Neural cell (in vitro differentiated cells): Measurements from ENCODE around the gene BRINP1. TPM values are rescaled to one million over a fixed set of nuclear protein-coding genes. Genes with fewer than 3 reads are reported as not detected.

ENCODE experiments used
- H2AFZ ChIP-seq: fragments of 200-600, 300-800 bp; sonication (generic), shearing (Covaris generic); 2 replicates; pipeline ENCODE4 v1.6.0; 2014; ENCODE audit warnings: low read depth, mild to moderate bottlenecking, antibody characterized with exemption, low read length, moderate library complexity
- H3F3A ChIP-seq: fragments of 200-600 bp; shearing (Covaris generic); 2 replicates; pipeline ENCODE4 v1.6.1; 2016; ENCODE audit warnings: mild to moderate bottlenecking, moderate library complexity, mixed read lengths, antibody characterized with exemption, low read length; ENCODE audit not compliant: insufficient read depth, poor library complexity, severe bottlenecking
- H3K27ac ChIP-seq: fragments of 200-600, 300-800 bp; sonication (generic), shearing (Covaris generic); 2 replicates; pipeline ENCODE4 v1.5.1; 2014; ENCODE audit warnings: mild to moderate bottlenecking, low read length, moderate library complexity
- H3K27me3 ChIP-seq: fragments of 300-800, 200-600 bp; sonication (generic), shearing (Covaris generic); 2 replicates; pipeline ENCODE4 v1.6.0; 2014; ENCODE audit warnings: mild to moderate bottlenecking, low read depth, low read length, moderate library complexity; ENCODE audit not compliant: insufficient read depth
- H3K36me3 ChIP-seq: fragments of 300-800, 200-600 bp; sonication (generic), shearing (Covaris generic); 2 replicates; pipeline ENCODE4 v1.5.1; 2014; ENCODE audit warnings: mild to moderate bottlenecking, antibody characterized with exemption, low read length, moderate library complexity; ENCODE audit not compliant: insufficient read depth
- H3K4me2 ChIP-seq: fragments of 300-800, 200-600 bp; sonication (generic), shearing (Covaris generic); 2 replicates; pipeline ENCODE4 v1.6.0; 2014; ENCODE audit warnings: mild to moderate bottlenecking, low read length
- H3K4me3 ChIP-seq: fragments of 300-800, 200-600 bp; sonication (generic), shearing (Covaris generic); 2 replicates; pipeline ENCODE4 v1.5.1; 2014; ENCODE audit warnings: mild to moderate bottlenecking, low read length, moderate library complexity
- H3K79me2 ChIP-seq: fragments of 200-600 bp; shearing (Covaris generic); replicated peaks from 2 replicates; pipeline ENCODE4 v1.6.0; 2014; ENCODE audit warnings: mild to moderate bottlenecking, low read length, moderate library complexity; ENCODE audit not compliant: insufficient read depth
- H3K9ac ChIP-seq: fragments of 300-800, 200-600 bp; sonication (generic), shearing (Covaris generic); 2 replicates; pipeline ENCODE4 v1.6.1; 2016; ENCODE audit warnings: mild to moderate bottlenecking, low read length, mixed read lengths
- H3K9me2 ChIP-seq: fragments of 200-600 bp; shearing (Covaris generic); 2 replicates; pipeline ENCODE4 v1.6.1; 2016; ENCODE audit warnings: mild to moderate bottlenecking, low read length, mixed read lengths; ENCODE audit not compliant: insufficient read depth
- H3K9me3 ChIP-seq: fragments of 200-600, 300-800 bp; sonication (generic), shearing (Covaris generic); 2 replicates; pipeline ENCODE4 v1.6.1; 2016; ENCODE audit warnings: mild to moderate bottlenecking, mixed run types, low read length, moderate library complexity, mixed read lengths
- H4K20me1 ChIP-seq: fragments of 200-600 bp; shearing (Covaris generic); 2 replicates; pipeline ENCODE4 v1.6.1; 2016; ENCODE audit warnings: mild to moderate bottlenecking, mixed run types; ENCODE audit not compliant: insufficient read depth
- EP300 ChIP-seq: fragments of 450-650 bp; conservative IDR thresholded peaks from 2 replicates; pipeline ENCODE4 v1.6.1; 2014; ENCODE audit warnings: antibody characterized with exemption, mild to moderate bottlenecking, moderate library complexity; ENCODE audit not compliant: poor library complexity, severe bottlenecking
- EZH2 ChIP-seq: fragments of 200-600, 300-800 bp; shearing (Covaris generic), sonication (generic); IDR thresholded peaks from 2 replicates; pipeline ENCODE4 v1.6.1; 2014; ENCODE audit warnings: antibody characterized with exemption, low read length, borderline replicate concordance, mild to moderate bottlenecking; ENCODE audit not compliant: insufficient read depth, poor library complexity, severe bottlenecking
- MXI1 ChIP-seq: fragments of 450-650 bp; conservative IDR thresholded peaks from 2 replicates; pipeline ENCODE4 v1.6.1; 2014; ENCODE audit warnings: antibody characterized with exemption, mild to moderate bottlenecking; ENCODE audit not compliant: poor library complexity, severe bottlenecking
- POLR2AphosphoS5 ChIP-seq: IDR thresholded peaks from 2 replicates; pipeline ENCODE4 v1.6.1; 2012
- RAD21 ChIP-seq: fragments of 450-650 bp; conservative IDR thresholded peaks from 2 replicates; pipeline ENCODE4 v1.6.1; 2014; ENCODE audit warnings: antibody characterized with exemption, mild to moderate bottlenecking, moderate library complexity
- SMC3 ChIP-seq: fragments of 450-650 bp; conservative IDR thresholded peaks from 2 replicates; pipeline ENCODE4 v1.6.1; 2014; ENCODE audit warnings: antibody characterized with exemption, mild to moderate bottlenecking, moderate library complexity; ENCODE audit not compliant: poor library complexity
- TAF1 ChIP-seq: IDR thresholded peaks from 2 replicates; pipeline ENCODE4 v1.6.1; 2012; ENCODE audit warnings: low read depth
- polyA plus RNA-seq: library from polyadenylated mRNA; depleted of rRNA; stranded (reverse); fragments of >200 nt; gene quantifications from 2 replicates; pipeline ENCODE4 v1.2.3, GENCODE V29; 2014
- TF ChIP-seq, protein P1 (sequence below): fragments of 450-650 bp; IDR thresholded peaks from 2 replicates; pipeline ENCODE4 v1.5.1; 2014; ENCODE audit warnings: antibody characterized with exemption, mild to moderate bottlenecking, moderate library complexity; ENCODE audit not compliant: poor library complexity, severe bottlenecking
- TF ChIP-seq, protein P2 (sequence below): IDR thresholded peaks from 2 replicates; pipeline ENCODE4 v1.6.1; 2012; ENCODE audit warnings: borderline replicate concordance

The BRINP1 gene
- polyA plus RNA-seq, 1 donor from 2014 or later, result 15.6 TPM

DNA sequence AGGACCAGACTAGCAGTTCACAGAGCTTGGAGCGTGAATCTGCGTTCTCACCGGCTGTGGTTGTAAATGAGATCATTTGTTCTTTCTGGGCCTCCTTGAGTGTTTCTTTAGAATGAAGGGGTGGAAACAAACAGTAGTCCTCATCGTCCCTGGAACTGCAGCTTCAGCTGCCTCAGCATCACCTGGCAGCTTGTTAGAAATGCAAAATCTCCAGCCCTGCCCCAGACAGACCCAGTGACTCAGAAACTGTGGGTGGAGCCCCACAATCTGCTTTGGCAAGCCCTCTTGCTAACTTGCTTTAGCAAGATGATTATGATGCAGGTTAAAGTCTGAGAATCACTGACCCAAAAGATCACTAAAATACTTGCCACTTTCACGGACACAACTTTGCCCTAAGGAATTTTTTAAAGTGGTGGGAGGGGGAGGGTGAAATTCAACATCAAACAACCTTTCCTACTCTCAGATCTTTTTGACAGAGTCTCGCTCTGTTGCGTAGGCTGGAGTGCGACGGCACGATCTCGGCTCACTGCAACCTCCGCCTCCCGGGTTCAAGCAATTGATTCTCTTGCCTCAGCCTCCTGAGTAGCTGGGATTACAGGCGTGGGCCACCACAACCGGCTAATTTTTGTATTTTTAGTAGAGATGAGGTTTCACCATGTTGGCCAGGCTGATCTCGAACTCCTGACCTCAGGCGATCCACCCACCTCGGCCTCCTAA, 86.0 kb downstream of the BRINP1 start:
- Histone ChIP-seq H3K27me3 (no peaks in the 10 kb centered on the region), H3F3A (no peaks in the 10 kb centered on the region), H3K9me3 (no peaks in the 10 kb centered on the region), H3K9ac (no peak overlapping the region), H3K9me2 (no peaks in the 10 kb centered on the region), H3K36me3 (no peaks in the 10 kb centered on the region), H3K4me3 (no peak overlapping the region), H4K20me1 (no peaks in the 10 kb centered on the region), H2AFZ (no peak overlapping the region), H3K79me2 (no peaks in the 10 kb centered on the region), H3K4me2 (no peak overlapping the region), H3K27ac (no peak overlapping the region)
- TF ChIP-seq SMC3 (no peak), MXI1 (no peak), RAD21 (no peak), POLR2AphosphoS5 (no peak), EP300 (no peak), EZH2 (no peak), TAF1 (no peak)
- TF ChIP-seq, protein P1, sequence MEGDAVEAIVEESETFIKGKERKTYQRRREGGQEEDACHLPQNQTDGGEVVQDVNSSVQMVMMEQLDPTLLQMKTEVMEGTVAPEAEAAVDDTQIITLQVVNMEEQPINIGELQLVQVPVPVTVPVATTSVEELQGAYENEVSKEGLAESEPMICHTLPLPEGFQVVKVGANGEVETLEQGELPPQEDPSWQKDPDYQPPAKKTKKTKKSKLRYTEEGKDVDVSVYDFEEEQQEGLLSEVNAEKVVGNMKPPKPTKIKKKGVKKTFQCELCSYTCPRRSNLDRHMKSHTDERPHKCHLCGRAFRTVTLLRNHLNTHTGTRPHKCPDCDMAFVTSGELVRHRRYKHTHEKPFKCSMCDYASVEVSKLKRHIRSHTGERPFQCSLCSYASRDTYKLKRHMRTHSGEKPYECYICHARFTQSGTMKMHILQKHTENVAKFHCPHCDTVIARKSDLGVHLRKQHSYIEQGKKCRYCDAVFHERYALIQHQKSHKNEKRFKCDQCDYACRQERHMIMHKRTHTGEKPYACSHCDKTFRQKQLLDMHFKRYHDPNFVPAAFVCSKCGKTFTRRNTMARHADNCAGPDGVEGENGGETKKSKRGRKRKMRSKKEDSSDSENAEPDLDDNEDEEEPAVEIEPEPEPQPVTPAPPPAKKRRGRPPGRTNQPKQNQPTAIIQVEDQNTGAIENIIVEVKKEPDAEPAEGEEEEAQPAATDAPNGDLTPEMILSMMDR, result no peak
- TF ChIP-seq, protein P2, sequence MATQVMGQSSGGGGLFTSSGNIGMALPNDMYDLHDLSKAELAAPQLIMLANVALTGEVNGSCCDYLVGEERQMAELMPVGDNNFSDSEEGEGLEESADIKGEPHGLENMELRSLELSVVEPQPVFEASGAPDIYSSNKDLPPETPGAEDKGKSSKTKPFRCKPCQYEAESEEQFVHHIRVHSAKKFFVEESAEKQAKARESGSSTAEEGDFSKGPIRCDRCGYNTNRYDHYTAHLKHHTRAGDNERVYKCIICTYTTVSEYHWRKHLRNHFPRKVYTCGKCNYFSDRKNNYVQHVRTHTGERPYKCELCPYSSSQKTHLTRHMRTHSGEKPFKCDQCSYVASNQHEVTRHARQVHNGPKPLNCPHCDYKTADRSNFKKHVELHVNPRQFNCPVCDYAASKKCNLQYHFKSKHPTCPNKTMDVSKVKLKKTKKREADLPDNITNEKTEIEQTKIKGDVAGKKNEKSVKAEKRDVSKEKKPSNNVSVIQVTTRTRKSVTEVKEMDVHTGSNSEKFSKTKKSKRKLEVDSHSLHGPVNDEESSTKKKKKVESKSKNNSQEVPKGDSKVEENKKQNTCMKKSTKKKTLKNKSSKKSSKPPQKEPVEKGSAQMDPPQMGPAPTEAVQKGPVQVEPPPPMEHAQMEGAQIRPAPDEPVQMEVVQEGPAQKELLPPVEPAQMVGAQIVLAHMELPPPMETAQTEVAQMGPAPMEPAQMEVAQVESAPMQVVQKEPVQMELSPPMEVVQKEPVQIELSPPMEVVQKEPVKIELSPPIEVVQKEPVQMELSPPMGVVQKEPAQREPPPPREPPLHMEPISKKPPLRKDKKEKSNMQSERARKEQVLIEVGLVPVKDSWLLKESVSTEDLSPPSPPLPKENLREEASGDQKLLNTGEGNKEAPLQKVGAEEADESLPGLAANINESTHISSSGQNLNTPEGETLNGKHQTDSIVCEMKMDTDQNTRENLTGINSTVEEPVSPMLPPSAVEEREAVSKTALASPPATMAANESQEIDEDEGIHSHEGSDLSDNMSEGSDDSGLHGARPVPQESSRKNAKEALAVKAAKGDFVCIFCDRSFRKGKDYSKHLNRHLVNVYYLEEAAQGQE, result no peak

DNA sequence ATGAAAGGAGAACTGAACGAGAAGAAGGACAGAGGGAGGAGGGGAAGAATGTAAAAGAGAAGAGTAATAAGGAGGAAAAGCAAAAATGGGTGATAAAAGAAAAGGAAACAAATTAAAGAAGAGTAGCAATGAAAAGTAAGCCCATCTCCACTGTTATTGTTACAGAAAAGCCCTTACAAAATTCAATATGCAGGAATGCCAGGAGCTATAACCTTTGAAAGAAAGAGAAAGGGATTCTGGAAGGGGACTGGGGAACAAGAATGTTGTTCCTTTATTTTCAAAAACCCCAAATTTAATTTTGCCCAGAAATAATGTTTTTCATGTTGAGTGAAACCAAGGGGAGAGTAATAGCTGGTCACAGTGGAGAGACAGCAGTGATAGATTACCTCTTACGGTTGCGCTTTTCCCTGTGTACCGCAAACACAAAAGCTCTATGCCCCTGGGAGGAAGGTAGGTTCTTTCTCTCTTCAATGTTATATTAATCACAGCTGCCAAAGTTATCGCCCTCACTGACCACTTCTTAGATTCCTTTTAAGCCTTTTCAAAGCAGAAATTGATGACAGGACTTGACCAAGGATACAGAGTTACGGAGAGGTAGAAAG, 86.7 kb downstream of the BRINP1 start:
- no peaks in the 10 kb centered on the region for H3K79me2 ChIP-seq
- H3K9me2 ChIP-seq, result no peaks in the 10 kb centered on the region
- no peak overlapping the region for H3K9ac ChIP-seq
- H3K27me3 ChIP-seq, result no peaks in the 10 kb centered on the region
- no peaks in the 10 kb centered on the region for H3F3A ChIP-seq
- no peak overlapping the region for H2AFZ ChIP-seq
- H3K4me3 ChIP-seq, result no peak overlapping the region
- TF ChIP-seq POLR2AphosphoS5 (no peak), RAD21 (no peak), TAF1 (no peak), MXI1 (no peak)
- TF ChIP-seq, protein P2, result no peak
- H3K27ac ChIP-seq, result no peak overlapping the region
- no peaks in the 10 kb centered on the region for H4K20me1 ChIP-seq
- H3K4me2 ChIP-seq, result no peak overlapping the region
- no peaks in the 10 kb centered on the region for H3K36me3 ChIP-seq
- no peaks in the 10 kb centered on the region for H3K9me3 ChIP-seq
